NK-92 treated with Interleukin-12 subunit alpha and Interleukin-12 subunit beta, amount 100 ng/mL, for 24 hours (cell line): ENCODE data around the gene CEP170B.
"Not testable (repeated sequence)": the region's sequence is repeated elsewhere in the genome, so short reads cannot be mapped to it uniquely, and the experiment has no call there.

Experiments used
- DNase-seq: peaks from one replicate; lab custom pipeline; 2025; lab: John Stamatoyannopoulos, UW

CEP170B gene

DNA sequence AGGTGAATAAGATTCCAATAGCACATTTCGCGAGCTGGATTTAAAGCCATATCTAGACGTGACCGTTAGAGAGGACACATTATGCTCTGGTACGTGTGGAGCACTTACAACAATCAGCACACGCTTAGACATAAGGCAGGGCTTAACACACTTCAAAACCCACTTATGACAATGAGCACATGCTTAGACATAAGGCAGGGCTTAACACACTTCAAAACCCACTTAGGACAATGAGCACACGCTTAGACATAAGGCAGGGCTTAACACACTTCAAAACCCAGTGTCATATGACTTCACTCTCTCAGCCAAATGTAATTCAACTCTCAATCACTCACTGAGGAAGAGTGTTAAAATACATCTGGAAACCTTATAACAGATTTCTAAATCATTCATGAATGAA is 48.4 kb downstream of the CEP170B start:
- no peak for DNase-seq

DNA sequence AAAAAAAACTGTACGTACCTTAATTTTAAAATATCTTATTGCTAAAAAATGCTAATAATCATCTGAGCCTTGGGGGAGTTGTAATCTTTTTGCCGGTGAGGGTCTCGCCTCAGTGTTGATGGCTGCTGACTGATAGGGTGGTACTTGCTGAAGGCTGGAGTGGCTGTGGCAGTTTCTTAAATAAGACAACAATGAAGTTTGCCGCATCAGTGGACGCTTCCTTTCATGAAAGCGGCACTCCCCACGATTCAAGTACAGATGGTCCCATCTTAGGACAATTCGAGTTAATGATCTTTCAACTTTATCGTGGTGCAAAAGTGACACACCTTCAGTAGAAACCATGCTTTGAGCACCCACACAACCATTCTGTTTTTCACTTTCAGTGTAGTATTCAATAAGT is 52.0 kb downstream of the CEP170B start:
- no peak for DNase-seq

DNA sequence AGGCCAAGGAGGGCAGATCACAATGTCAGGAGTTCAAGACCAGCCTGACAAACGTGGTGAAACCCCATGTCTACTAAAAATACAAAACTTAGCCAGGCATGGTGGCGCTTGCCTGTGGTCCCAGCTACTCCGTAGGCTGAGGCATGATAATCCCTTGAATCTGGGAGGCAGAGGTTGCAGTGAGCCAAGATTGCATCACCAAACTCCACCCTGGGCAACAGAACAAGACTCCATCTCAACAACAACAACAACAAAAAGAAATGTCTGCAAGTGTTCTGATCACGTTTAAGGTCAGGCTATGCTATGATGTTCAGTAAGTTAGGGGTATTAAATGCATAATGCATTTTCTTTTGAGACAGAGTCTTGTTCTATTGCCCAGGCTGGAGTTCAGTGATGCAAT is 52.9 kb downstream of the CEP170B start:
- DNase-seq = no peak

DNA sequence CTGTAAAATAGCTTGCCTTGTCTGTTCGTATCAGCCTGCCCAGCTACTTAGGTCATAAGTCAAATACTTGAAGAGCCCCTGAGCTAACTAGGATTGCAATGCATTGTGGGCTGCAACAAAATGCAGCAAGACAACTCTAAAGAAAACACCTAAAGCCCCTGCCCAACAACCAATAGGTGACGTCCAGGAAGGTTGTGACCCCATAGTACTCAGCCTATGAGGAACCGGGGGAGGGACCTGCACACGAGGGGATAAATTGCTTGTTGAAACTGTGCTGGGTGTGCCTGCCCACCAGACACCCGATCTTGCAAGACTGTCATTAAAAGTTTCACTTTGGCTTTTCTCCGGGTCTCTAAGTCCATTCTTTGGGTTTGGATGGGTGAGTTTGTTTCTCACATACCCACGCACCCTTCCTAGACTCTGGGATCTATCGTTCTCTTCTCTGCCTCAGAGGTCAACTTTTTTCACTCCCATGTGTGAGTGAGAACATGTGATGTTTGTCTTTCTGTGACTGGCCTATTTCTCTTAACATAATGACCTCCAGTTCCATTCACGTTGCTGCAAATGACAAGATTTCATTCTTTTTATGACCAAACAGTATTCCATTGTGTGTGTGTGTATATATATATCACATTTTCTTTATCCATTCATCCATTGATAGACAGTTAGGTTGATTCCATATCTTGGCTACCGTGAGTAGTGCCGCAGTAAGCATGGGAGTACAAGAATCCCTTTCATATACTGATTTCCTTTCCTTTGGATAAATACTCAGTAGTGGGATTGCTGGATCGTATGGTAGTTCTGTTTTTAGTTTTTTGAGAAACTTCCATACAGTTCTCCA is 54.3 kb downstream of the CEP170B start:
- DNase-seq = not testable (repeated sequence)

DNA sequence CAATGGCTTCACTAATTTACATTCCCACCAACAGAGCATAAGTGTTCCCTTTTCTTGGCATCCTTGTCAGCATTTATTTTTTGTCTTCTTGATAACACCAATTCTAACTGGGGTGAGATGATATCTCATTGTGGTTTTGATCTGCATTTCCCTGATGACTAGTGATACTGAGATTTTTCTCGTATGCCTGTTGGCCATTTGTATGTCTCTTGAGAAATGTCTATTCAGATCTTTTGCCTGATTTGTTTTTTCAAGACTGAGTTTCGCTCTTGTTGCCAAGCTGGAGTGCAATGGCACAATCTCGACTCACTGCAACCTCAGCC is 54.9 kb downstream of the CEP170B start:
- DNase-seq = no peak

DNA sequence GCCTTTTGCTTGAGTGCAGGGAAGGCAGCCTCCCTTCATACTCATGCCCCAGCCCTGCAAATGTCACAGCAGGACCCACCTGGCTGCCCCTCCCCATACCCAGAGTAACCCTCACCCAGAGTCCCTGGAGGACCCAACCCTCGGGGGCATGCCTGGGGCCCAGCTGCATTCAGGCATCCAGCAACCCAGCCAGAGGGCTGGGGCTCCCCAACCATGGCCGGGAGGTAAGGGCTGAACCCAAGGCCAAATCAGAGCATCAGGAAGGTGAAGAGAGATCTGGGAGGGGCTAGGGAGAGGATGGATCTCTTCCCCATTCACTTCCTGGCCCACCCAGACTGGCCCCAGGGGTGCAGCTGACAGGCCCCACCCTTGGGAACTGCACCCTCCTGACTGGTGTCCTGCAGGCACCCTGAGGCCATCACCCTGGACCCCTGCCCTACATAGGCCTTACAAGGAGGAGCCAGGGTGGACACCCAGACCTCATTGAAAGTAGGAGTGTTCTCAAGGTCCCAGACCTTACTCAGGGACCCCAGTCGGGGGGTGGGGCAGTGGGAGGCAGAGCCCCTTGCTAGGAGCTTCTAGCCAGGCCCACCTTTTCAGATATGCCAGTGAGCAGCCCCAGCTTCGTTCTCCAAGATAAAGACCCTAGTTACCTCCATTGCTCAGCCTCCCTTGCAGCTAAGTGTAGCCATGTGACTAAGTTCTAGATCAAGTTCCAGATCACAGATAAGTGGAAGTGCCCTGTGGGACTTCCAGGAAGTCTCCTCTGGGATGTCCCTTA is 58.8 kb downstream of the CEP170B start:
- DNase-seq = no peak

DNA sequence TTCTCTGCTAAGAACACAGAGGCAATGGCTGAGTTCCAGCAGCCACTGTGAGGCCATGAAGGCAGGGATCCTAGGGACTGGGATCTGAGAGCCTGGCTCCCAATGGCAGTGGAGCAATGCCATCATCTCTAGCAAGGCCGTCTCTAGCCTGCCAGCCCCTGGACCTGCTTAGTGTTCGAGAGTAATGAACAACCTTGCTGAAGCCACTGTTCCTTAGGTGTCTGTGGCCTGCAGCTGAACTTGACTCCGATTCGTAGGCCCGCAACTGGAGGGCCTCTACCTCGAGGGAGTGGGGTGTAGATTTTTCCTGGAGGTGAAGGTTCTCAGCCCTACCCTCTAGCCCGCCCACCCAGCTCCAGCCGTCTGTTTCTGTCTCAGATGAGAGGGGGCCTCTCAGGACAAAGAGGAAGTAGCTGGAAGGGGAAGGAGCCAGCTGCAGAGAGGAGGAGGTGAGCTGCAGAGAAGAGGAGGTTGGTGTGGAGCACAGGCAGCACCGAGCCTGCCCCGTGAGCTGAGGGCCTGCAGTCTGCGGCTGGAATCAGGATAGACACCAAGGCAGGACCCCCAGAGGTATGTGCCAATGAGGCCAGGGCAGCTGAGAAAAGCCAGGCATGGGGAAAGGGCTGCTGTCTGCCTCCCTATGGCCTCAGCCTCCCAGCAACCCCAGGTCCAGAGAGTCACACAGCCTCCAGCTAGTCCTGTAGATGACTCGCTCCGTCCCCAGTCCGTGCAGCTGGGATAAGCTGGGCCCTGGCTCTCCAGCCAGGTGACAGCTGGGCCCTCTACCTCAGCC is 59.5 kb downstream of the CEP170B start, which contains the start of gene PLD4:
Gene PLD4, plus strand, starts transcription at position 459 of the 793 bp plus-strand sequence. CDS start 2,262 bp downstream, outside the sequence.
- no peak for DNase-seq

DNA sequence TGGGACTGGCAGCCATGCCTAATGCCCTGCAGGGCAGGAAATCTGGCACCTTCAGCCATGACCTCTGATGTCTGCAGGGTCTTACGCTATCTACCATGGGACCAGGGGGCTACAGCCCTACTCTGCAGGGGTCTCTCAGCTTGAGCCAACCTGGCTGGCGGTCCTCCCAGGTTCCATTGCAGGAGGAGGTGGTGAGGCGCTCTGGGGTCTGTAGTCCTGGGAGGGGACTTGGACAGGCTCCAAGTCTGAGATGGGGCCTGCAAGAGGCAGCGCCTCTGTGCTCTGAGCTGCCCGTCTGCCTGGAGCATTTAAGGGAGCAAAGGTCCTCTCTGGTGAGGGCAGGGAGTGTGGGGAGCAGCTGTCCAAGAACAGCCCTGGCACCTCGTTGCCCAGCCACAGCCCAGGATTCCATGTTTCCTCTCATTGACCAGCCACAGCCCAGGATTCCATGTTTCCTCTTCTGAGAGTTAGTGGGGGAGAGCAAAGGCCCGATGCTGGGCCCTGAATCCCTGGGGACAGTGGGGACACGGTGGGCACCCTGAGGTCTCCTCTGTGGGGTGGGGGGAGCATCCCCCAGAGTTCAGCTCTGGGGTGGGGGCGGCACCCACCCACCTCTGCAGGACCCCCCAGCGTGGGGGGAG is 60.3 kb downstream of the CEP170B start:
- no peak for DNase-seq

DNA sequence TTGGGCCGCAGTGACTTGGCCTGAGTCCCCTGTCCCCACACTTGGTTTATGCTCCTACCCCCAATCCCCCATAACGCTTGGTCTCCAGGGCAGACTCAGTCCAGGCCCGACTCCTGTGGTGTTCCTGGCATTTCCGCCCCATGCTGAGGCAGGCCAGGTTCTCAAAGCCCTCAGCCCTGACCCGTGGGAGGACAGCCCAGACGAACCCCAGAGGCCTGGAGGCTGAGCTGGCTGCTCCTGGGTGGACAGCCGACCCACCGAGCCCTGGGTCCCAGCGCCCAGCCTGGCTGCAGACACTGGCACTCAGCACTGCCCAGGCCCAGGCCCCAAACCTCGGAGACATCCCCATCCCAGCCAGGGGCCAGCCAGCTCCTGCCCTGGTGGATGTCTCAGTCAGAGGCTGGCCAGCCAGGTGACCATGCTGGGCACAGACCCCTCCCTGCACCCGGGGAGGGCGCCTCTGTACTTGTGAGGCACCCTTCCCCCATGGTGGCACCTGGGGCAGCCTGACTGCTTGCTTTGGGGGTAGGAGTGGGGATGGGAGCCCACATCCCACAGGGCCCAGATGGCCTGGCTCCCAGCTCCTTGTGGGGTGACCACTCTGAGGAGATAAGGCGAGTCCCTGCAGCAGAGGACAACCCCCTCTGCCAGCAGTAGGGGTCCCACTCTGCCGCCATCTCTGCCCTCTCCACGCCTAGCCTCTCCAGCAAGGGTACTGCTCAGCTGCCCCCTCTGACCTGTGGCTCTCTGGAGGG is 61.0 kb downstream of the CEP170B start:
- DNase-seq = no peak

DNA sequence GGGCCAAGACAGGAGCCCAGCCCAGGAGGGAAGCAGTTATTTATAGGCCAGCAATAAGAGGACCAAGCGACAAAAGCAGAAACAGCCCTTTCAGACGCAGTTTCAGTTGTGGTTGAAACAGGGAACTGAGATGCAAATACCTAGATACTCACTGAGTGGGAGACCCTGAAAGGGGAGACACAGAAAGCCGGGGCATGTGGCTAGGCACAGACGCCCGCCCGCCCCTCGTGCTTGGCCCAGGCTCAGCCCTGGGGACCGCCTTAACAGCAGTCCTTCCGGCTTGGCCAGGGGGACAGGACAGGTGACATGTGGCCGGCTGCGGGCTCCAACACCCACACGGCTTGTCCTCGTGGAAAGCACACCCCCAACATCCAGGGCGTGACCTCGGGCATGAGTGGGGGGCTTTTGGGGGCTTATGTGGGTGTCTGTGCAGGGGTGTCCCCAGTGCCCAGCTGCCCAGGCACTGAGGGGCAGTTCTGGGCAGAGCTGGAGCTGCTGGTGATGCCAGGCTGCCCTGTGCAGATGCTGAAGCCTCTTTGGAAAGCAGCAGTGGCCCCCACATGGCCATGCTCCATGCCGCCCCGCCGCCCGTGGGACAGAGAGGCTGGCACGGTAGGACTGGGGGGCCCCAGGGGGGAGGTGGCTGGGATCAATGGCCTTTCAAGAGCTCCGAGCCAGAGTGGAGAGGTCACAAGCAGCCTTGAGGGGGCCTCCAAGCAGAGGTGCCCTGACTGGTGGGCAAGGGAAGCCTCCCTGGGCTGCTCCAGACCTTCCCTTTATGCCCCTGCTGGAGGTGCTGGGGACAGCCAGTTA is 61.8 kb downstream of the CEP170B start:
- no peak for DNase-seq

DNA sequence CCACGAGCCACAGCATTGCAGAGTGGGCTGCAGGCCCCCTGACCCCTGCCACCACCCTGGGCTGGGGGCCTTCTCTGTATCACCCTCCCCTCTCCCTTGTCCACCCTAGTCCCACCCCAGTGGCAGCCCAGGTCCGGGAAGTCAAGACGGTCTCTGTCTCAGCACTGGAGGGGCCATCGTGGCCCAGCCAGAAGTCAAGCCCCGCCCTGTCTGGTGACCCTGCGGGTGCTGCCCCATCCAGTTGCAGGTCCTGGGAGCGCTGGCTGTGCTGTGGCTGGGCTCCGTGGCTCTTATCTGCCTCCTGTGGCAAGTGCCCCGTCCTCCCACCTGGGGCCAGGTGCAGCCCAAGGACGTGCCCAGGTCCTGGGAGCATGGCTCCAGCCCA is 62.4 kb downstream of the CEP170B start:
- DNase-seq = no peak

DNA sequence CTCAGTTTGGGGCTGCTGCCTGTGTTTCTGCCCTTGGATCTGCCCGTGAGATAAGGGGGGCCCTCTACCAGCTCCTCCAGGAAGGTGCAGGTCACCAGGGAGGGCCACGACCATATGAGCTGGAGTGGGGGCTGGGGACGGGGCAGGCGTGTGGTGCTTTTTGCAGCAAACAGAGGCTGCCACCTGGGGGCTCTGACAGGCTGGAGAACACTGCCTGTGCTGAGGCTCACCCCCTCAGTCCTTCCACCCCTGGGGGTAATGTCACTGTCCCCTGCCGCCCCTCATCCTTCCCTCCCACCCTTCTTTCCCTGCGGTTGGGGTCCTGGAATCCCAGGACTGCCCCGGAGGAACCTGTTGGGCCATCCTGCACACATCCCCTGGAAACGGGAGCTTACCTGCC is 62.8 kb downstream of the CEP170B start:
- DNase-seq = no peak

DNA sequence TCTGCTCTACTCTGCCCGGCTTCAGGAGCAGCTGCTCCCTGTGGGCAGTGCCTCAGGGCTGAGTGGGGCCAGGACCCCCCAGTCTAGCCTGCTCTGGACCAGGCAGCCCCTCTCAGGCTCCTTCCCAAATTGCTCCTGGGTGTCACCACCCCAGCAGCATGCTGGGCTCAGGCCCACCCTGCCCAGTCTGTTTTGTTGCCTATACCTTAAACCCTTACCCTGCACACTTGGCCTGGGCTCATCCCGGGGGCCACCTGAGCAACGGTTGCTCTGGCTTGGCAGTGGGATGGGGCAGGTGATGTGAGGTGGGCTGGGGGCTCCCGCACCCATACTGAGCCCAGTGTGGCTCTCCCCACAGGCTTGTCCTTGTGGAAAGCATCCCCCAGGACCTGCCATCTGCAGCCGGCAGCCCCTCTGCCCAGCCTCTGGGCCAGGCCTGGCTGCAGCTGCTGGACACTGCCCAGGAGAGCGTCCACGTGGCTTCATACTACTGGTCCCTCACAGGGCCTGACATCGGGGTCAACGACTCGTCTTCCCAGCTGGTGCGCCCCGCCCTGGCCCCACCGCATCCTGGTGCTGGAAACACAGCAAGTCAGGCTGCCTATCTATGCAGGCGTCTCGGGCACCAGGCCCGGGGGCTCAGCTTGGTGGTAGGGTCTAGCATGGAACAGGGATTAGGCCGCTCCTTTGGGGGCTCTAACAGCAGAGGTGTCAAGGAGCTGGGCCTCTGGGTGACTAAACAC is 63.5 kb downstream of the CEP170B start:
- DNase-seq = no peak

DNA sequence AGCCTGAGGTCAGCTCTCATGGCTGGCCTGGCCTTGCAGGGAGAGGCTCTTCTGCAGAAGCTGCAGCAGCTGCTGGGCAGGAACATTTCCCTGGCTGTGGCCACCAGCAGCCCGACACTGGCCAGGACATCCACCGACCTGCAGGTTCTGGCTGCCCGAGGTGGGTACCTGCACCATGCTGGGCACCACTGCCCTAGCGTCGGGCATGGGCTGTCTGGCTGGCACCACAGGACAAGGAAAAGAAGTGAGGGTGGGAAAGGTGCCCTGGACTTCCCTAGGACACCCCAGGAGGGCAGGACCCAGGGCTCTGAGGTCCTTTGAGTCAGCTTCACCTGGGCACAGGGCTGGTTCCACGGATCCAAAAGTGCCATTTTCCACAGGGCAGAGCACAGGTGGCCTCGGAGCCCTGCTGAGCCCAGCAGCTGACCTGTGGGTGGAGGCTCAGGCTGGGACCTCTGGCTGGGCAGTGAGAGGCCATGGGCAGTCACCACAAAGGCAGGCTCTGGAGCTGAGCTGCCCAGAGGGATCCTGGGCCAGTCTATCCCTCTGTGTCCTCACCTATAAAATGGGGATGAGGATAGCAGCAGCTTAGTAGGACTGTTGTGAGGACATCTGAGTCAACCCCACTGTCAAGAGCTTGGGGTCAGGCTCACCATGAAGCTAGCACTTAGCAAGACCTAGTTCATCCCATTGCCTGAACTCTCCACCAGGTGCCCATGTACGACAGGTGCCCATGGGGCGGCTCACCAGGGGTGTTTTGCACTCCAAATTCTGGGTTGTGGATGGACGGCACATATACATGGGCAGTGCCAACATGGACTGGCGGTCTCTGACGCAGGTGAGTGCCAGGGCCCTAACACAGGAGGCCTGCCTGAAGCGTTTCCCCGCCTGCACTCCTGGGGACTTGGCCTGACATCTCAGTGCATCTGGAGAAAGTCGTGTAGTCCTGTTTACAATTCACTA is 64.5 kb downstream of the CEP170B start:
- DNase-seq = no peak

DNA sequence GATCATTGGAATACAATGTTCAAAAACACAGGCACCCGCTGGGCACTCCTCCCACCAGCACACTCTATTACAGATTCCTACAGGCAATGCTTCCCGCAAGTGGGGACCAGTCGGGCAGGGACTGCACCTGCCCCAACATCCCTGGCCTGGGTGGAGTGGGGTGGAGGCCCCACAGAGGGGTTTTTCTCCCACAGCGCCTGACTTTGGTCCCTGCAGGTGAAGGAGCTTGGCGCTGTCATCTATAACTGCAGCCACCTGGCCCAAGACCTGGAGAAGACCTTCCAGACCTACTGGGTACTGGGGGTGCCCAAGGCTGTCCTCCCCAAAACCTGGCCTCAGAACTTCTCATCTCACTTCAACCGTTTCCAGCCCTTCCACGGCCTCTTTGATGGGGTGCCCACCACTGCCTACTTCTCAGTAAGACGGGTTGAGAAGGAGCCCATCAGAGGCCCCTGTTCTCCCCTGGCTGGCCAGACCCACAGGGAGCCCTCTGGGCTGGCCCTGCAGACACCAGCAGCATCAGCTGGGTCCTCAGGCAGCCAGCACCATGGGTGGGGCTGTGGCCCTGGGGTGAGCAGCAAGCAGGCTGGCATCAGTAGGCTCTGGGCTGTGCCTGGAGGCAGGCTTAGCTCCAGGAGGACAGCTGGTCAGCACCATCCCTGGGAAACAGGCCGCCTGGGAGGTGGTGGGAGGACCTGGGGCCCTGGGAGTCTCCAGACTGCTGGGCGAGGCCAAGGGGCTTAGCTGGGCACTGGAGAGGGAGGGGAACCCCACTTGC is 65.6 kb downstream of the CEP170B start:
- no peak for DNase-seq

DNA sequence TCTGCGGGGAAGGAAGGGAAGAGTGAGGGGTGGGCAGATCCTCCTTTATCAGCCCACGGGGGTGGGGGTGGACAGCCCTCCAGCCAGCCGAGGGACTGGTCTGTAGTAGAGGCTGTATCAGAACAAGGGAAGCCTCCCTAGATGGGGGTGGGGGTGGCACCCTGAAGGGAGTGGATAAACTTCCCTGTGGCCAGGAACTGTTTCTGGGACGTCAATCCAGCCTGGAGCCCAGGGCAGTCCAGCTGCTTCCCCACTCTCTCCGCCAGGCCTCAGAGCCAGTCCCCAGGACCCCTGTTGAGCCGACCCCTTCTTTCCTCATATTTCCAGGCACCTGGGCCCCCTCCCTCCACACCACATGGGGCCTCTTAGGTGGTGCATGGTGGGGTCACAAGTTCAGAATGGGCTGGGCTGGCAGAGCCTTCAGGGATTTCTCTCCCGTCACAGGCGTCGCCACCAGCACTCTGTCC is 66.3 kb downstream of the CEP170B start:
- no peak for DNase-seq

DNA sequence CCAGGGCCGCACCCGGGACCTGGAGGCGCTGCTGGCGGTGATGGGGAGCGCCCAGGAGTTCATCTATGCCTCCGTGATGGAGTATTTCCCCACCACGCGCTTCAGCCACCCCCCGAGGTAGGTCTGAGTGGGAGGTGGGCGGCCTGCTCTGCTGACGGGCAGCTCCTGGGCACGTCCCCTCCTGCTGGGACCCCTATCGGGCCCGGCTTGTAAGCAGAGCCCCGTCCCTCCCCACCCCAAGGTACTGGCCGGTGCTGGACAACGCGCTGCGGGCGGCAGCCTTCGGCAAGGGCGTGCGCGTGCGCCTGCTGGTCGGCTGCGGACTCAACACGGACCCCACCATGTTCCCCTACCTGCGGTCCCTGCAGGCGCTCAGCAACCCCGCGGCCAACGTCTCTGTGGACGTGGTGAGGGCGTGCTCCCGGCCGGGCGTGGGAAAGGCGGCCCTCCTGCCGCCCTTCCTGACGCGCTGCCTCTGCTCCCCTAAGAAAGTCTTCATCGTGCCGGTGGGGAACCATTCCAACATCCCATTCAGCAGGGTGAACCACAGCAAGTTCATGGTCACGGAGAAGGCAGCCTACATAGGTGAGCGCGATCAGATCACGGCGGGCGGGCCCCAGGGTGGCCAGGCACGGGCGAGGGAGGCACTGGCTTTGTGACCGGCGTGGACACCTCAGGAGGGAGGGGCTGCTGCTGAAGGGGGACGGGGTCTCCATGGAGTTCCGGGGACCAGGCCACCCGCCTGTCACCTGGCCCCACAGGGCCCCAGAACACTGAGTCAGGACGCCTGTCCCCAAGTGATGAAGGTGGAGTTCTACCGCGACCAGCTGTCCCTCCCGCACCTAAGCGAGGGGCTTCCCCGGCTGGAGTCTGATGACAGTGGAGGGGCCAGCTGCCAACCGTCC is 67.0 kb downstream of the CEP170B start:
- DNase-seq = no peak
